GM18498 (cell line): ENCODE results near the gene CRIM1.

Experiments
- ATAC-seq: cut with Tn5 transposase; IDR thresholded peaks from one replicate; pipeline ENCODE4 v1.9.1; 2021; ENCODE audit warnings: mild to moderate bottlenecking, moderate library complexity; ENCODE audit not compliant: unreplicated experiment

Gene CRIM1

DNA sequence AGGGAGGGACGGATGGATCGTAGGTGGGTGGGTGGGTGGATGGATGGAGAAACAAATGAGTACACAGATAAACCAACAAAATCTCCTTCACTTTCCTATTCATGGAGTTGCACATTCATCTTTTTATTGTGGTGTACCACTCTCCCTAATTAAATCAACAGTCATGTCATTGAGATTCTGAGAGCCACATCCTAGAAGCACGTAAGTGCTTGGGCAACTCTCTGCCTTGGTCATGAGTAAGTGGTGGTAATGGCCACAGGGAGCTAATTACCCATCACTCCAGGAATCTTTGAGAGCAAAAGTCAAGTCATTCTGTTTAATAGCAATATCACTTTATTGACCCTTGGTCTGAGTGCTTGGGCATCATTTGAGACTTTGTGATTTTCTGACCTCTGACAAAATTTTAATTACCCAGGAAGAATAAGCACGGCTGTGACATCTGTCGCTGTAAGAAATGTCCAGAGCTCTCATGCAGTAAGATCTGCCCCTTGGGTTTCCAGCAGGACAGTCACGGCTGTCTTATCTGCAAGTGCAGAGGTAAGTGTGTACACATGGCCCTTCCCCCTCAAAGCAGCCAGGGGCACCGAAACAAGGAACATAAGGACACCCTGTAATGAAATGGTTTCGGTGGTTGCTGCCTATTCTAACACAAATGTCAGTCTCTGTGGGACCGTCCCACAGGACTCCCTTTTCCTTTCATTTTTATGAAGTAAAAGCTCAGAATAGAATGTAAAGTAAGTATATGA, 156.5 kb downstream of the CRIM1 start:
- peak; percentile 57 for ATAC-seq

DNA sequence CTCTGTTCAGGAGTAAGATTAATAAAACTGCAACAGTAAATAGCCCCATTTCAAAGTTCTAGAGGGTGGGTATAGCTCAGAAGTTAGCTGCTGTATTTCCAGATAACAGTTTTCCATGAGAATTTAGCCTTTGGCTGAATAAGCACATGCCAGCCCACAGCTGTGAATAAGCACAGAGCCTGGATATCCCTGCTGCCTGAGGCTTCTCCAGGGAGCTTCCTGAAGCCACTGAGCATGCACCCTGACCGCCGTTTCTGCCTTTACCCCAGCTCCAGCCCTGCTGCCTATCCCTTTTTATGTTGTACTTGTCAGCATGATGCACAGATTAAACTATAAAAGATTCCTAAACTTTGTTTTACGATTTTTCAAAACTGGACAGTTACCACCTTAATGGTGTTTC, 157.1 kb downstream of the CRIM1 start:
- peak; percentile 20 for ATAC-seq

DNA sequence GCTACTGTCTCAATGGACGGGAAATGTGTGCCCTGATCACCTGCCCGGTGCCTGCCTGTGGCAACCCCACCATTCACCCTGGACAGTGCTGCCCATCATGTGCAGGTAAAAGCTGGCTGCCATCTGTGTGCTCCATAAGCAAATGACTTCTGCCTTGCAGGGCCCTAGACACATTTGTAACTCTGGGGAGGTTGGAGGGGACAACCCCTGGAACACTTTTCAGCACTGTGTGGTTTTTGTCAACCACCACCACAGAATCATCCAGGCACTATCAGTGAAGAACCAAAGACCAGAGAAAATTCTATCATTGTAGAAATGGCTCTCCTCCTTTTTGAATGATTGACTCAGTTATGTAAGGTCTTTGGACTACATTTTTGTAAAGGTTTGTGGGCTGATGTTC, 158.1 kb downstream of the CRIM1 start:
- no peak for ATAC-seq

DNA sequence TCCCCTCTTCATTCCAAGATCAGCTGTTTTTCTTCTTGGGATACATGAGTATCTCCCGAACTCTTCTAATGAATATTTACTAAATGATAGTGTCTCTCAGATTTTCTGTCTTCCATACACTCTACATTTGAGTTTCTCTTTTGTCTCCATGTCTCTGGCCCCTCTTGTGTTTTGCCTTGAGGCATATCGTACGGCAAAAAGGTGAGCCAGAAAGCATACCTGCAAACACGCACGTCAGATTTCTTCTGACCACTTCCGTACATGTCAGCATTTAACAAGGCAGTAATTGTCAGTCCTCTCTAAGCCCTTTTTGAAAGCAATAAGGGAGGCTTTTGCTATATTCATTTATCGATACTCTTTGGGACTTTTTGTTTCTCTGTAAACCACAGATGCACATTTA, 160.0 kb downstream of the CRIM1 start:
- ATAC-seq, result no peak

DNA sequence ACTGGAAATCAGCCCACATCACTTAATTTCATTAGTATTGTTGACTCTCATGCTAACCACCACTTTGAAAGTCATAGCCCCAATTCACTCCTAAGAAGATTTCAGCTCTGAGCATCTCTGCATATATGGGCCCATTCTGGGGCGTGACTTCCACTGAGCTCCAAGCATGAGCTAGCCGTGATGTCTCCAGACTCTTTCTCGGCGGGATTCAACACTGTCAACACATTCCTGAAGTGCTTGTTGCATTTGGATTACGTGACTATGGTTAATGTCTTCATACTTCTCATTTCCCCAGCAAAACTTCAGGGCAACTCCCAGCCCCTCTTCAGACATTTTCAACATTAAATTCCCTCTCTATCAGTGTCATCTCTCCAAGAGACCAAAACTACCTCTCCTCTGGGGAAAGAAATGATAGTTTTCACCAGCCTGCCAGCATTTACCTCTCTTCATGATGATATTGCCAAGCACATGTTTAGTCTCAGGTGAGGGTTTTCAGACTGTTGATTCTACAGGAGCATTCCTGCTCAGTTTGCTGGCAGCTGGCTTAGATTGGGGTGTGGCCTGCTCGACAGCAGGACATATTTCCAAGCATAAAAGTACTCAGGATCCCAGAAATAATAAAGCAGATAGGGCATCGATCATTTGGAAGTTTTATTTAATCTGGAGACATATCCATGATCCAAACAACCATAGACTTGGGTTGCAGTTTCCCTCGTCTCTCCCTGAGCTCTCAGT, 160.7 kb downstream of the CRIM1 start:
- ATAC-seq, result no peak

DNA sequence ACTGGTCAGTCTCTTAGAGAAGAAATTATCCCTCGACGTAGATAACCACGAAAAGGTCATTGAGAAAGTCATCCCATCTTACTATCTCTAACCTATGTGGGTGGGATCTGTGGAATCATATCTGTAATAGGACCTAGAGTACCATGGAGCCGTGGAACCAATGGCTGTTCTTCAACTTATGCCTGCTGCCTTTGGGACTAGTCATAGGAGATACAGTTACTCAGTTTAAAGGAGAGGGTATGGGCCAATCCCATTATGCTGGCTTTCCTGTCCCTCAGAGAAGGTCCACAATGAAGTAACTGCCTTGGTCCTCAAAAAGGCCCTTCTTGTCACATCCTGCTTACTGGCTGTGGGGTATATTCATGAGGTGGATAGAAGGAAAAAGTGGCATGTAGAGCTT, 164.9 kb downstream of the CRIM1 start:
- no peak for ATAC-seq

DNA sequence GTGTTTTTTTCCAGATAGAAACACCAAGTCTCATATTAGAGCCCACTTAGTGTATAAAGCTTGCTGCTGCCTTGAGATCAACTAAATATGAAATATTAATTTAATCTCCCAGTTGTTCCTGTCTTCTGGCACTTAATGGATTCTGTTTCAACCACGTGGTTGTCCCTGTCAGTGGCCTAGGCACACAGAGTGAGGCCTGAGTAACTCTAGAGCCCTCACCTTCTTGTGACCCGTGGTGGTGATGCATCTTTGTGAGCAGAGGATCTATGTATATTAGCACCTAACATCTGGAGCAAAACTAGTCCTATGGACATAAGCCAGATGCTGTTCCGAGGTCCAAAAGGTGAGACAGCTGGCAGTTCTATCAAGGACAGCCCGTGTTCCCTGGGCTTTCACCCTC, 167.6 kb downstream of the CRIM1 start:
- no peak for ATAC-seq

DNA sequence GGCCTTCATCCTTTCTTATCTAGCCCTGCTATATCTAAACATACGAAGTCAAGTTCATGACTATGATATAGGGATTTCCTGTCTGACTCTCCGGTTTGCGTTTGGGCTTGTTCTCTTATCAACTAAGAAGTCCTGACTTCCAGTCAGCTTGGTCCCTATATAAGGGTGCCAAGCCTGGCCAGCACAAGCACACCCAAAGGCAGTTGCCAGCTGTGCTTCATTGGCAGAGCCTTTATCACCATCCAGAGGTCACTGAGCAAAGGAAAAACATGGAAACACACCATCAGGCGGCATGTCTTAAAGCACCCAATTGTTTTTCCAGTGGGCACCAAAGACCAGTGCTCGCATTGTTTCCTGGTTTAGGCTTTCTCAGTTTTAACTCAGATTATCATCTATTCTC, 169.7 kb downstream of the CRIM1 start:
- ATAC-seq, result no peak

DNA sequence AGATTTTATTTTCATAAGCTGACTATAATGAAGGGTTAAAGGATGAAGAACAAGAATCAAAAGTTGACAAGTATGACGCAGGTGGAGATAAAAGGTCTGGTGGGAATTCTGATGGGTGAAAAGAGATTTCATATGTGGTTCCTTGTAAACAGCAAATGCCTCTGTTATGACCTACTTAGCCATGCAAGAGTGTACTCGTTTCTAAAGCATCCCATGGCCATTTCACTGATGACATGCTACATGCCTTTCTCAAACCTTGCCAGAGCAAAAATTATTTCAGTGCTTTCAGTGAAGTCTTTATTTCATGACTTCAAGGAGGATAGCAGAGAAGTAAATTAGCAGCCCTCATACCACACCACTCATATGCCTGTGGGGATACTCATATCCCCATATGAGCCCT, 170.6 kb downstream of the CRIM1 start:
- no peak for ATAC-seq

DNA sequence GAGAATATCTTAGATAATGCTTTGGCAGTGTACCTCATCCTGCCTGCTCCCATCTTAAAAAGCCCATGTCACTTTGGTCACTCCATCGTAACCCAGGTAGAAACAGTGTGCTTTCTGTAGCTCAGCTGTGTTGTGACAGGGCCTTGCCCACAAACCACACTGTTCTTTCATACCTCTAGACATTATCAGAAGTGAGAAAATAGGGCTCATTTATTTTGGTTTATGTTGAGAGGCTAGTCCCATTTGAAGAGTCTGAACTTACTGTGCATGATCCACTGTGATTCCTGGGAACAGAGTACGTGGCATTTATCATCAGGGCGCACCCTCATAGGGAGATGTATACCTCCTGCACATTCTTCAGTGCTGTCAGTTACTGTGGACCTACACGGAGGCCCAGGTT, 172.7 kb downstream of the CRIM1 start:
- ATAC-seq, result peak; percentile 89

DNA sequence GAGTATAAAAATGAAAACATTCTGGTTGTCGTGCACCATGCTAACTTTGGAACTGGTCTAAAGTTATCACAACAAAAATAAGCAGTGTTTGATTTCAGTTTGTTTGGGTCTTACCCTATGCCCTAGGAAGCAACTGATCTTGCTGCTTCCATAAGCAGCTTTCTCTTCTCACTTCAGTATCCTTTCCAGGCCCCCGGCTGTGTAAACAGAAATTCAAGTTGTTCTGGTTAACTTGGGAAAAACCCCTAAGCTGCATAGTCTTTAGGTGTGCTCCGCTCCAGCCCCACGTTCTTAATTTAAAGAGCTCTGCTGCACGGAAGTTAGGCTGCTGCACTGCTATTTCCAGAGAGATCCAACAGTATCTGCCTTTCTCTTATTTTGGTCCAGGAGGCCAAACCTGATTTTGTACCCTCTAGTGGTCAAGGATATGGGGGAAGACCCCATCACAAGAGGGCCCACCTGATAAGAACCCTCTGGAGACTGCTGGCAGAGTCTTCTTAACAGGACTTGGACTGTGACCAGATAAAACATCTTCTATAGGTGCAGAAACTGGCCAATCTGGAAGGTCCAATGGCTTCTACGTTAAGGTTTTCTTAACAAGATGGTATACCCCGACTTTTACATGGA, 173.3 kb downstream of the CRIM1 start:
- no peak for ATAC-seq

DNA sequence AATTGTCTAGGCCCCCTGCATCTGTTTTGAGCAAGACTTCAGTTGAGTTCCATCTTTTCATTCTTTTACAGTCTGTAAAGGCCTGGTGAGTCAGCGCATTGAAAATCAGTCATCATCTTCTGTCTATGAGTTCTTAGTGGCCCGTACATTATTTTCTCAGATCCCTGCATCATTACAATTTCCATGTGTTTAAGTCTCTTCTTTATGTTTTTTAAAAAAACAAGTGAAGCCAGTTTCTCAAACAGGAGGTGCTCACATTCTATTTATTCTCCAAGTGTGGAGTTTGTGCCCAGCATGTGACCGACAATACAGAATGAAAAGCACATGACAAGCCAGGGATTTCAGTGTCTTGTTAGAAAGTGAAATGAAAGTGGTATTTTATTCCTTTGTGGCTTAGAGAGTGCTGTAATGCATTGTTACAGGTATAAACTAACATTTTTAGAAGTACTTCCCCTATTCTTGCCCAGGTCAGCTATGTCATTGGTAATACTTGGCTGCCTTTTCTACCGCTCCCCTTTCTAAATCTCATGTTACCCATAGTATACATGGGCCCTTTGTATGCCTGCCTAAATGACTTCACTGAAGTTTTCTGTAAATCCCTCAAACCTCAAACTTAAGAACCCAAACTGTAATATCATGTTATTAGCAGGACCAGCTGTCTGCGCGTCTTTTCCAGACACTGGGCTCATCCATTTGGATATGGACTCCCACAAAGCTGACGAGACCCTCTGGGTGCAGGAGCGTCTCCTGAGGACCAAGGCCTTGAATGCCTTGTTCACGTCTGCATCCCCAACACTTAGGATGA, 174.8 kb downstream of the CRIM1 start:
- ATAC-seq, result peak; percentile 65

DNA sequence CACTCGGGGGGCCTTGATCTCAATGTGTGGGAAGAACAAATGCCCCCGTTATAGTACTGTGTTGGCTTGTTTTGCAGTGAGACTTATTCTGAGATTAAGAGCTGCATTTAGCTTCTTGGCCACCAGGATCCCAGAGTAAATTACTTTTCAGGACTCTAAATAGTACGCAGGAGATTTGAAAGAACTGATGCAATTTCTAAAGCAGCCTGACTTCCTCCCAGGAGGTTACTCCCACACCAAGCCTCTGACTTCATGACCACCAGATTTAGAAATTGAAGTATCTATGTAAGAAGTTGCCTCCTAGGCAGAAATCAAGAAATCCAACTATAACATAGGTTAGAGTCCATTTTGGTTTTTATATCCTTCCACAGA, 175.4 kb downstream of the CRIM1 start:
- ATAC-seq, result no peak

DNA sequence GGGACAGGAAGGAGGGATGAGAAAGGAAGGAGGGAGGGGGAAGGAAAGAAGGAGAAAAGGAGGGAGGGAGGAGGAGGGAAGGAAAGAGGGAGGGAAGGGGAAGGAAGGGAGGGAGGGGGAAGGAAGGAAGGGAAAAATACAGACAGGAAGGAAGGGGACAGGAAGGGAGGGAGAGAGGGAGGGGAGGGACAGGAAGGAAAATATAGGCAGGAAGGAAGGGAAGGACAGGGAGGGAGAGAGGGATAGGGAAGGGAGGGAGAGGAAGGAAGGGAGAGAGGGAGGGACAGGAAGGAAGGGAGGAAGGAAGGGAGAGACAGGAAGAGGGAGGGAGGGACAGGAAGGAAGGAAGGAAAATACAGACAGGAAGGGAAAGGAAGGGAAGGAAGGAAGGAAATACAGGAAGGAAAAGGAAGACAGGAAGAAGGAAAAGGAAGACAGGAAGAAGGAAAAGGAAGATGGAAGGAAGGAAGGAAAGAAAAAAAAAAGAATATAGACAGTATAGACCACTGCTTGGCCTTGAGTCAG, 178.8 kb downstream of the CRIM1 start:
- no peak for ATAC-seq

DNA sequence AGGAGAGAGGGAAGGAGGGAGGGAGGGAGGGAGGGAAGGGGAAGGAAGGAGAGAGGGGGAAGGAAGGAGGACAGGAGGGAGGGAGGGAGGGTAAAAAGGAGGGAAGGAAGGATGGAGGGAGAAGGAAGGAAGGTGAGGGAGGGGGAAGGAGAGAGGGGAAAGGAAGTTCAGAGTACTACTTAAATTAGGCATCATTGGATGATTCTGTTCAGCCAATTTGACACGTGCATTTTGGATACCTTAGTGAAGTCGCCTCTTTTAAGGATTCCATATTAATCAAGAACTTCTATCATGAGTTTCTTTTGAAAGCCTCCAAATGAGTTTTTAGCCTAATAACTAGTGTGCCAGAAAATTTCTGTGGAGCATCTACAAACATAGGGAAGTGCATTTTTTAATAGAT, 179.5 kb downstream of the CRIM1 start:
- no peak for ATAC-seq

DNA sequence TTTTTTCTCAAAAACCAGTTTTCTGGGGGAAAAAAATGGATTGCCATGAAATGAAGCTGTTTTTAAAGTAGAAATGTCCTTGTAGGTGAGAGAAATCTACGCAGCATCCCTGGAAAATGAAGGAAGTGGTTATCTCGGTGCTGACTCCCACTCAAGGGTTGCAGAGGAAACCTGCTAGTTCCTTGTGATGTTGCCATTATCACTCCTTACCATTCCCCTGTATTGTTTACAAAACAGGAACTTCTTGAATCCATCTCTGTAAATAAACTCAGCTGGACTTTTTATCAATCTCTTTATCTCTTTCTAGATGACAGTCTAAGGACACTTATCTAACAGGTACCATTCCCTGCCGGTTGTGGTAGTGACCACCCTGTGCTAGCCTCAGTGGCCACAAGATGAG, 181.2 kb downstream of the CRIM1 start:
- ATAC-seq, result no peak

DNA sequence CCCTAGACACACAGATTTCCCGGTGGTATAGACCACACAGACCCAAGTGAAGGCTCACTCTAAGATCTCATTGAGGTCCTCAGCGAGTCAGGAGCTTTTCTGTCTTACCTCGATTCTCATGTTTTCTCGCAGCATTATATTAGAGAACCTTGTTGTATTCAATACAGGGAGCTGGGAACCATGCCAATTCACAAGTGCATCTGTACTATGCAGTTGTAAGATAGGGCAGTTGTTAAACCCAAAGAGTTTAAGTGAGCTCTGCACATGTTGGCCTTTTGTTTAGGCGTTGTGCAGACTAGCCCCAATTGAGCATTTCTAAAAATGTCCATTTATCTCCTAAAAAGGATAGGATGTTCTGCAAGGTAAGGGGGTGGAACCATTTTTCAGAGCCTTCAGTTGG, 182.8 kb downstream of the CRIM1 start:
- ATAC-seq, result no peak

DNA sequence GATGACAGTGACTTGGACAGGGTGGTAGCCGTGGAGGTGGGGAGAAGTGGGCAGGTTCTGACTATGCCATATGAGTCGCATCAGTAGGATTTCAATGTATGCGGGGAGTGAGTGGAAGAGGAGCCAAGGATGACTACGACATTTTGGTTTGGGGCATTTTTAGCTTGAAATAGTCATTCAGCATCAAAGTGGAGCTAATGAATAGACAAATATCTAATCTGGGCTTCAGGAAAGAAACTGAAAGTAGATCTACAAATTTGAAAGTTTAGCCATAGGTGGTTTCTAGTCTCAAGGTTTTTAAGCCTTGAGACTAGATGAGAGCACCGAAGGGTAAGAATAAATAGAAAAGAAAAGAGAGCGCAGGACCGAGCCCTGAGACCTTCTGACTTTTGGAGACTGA, 184.1 kb downstream of the CRIM1 start:
- peak; percentile 80 for ATAC-seq

DNA sequence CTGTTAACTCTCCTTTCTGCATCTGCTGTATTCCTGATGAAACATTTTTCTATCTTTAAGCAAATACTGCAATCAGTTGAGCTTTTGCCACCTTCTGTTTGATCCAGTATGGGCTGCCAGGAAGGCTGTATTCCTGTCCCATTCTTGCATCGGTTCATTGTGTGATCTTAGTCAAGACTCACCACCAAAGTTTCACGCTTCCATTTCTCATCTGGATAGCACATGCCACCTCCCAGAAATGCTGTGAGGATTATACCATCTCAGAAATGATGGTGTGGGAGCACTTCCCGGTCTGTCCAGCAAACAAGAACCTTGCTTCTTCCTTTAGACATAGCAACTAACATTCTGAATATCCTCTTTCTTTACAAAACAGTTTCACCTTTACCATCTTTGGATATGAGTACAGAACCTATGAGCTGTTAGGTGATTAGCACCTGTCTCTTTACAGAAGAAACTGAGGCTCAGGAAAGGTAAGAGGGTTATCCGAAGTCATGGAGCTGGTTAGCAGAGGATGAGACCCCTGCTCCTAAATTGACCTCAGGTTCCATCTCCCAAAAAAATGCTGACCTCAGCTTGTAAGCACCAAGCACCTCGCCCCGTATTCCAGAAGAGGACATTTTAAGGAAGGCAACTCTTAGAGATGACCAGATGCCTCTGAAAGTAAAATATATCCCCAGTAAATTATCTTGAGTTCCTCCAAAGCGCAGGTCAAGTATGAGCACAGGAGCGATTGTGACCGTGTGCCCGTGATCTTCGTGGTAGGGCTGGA, 185.6 kb downstream of the CRIM1 start:
- no peak for ATAC-seq

DNA sequence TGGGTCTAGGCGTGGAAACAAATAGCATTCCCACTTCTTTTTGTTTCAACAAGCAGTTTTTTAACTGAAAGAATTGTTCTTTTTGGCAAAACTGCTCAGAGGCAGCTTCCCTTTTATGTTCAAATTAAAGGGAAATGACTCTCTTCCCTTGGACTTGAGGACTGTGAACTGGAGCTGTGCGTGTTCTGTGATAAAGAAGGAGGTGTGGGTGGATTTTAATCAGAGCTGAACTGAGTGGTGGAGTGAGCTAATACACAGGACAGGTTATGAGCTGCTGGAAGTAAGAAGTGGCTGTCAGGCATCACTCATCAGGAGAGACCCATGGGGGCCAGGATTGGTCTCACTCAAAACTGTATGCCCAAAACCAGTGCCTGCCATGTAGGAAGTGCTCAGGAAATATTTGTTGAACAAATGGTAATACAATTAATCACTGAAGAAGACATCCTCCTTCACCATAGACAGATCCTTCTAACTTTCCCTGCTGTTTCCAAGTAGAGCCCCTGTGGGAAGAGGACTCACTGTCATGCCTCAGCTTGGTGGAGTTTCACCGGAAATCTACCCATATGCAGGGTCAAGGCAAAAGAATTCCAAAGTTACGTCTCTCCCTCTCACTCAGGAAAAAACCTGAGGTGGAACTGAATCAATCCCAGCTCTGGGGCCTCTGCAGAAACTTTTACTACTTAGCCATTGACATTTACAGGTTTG, 186.5 kb downstream of the CRIM1 start:
- ATAC-seq, result no peak
